ENCODE results near the gene RBM20. TPM values are rescaled to one million over a fixed set of nuclear protein-coding genes. Genes with fewer than 3 reads are reported as not detected.

The RBM20 gene
- polyA plus RNA-seq, 3 donors = not detected

DNA sequence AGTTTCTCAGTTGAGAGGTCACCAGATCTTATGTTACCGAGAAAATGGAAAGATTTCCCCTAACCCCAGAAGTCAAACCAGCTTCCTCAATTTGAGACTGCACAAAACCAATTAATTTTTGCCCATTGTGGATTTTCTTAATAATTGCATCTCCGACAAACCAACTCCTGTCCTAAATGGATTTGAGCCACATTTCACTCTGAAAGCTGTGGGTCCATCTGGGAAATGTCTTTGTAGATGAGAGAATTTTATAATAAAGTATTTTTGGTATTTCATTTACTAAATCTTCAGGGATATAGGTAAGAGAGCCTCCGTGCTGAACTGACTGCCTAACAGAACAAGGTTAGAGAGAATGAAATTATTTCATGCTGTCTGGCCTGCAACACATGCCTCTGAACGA is 127.9 kb downstream of the RBM20 start:
- peaks cover 0 to 2% (median 0%) of the 10 kb centered on the region in 7 donors for H3K9me3 Mint-ChIP-seq
- no peak overlapping the region for H3K27ac ChIP-seq (ENCODE audit: low read depth in 1 of 2, low read length in 2 of 2)
- H3K36me3 Mint-ChIP-seq = no peaks in the 10 kb centered on the region
- no peaks in the 10 kb centered on the region for H3K9me3 ChIP-seq (replicated peaks in 1 of 2; ENCODE audit: control insufficient read depth in 1 of 2, insufficient read depth in 1 of 2, low read length in 2 of 2)
- no peaks in the 10 kb centered on the region for H3K79me2 ChIP-seq (ENCODE audit: insufficient read depth, low read length)
- no peak overlapping the region for H3K4me2 ChIP-seq (replicated peaks; ENCODE audit: extremely low read depth, low read length, poor library complexity, severe bottlenecking)
- no peaks in the 10 kb centered on the region for H3K36me3 ChIP-seq (replicated peaks in 1 of 2; ENCODE audit: control insufficient read depth in 1 of 2, insufficient read depth in 2 of 2, low read length in 2 of 2)
- DNase-seq = no peak
- intact Hi-C loops (cut with micrococcal nuclease) = no loop called here
- 100% methylated on average over 2 of the region's 4 CpGs for WGBS (ENCODE audit: insufficient coverage)
- no peaks in the 10 kb centered on the region for H3K4me1 ChIP-seq (ENCODE audit: control insufficient read depth in 1 of 2, insufficient read depth in 2 of 2, low read length in 2 of 2)
- no peaks in the 10 kb centered on the region for H4K20me1 ChIP-seq (ENCODE audit: insufficient read depth, low read length)
- H3K27me3 Mint-ChIP-seq (ENCODE audit: low read depth in 3 of 3) = peaks cover 2 to 8% (median 3%) of the 10 kb centered on the region in 3 donors
- no peaks in the 10 kb centered on the region for H3K27me3 ChIP-seq (ENCODE audit: control insufficient read depth in 2 of 2, insufficient read depth in 2 of 2, low read length in 2 of 2)
- no peaks in the 10 kb centered on the region for H3K4me1 Mint-ChIP-seq
- TF ChIP-seq, protein P1, sequence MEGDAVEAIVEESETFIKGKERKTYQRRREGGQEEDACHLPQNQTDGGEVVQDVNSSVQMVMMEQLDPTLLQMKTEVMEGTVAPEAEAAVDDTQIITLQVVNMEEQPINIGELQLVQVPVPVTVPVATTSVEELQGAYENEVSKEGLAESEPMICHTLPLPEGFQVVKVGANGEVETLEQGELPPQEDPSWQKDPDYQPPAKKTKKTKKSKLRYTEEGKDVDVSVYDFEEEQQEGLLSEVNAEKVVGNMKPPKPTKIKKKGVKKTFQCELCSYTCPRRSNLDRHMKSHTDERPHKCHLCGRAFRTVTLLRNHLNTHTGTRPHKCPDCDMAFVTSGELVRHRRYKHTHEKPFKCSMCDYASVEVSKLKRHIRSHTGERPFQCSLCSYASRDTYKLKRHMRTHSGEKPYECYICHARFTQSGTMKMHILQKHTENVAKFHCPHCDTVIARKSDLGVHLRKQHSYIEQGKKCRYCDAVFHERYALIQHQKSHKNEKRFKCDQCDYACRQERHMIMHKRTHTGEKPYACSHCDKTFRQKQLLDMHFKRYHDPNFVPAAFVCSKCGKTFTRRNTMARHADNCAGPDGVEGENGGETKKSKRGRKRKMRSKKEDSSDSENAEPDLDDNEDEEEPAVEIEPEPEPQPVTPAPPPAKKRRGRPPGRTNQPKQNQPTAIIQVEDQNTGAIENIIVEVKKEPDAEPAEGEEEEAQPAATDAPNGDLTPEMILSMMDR (IDR thresholded peaks at IDR 0.05) = no peak
- H2AFZ ChIP-seq (ENCODE audit: insufficient read depth, low read depth, low read length, poor library complexity, severe bottlenecking) = no peak overlapping the region
- H3K9ac ChIP-seq (ENCODE audit: insufficient read depth, low read length, poor library complexity, severe bottlenecking) = no peak overlapping the region
- H3K27ac Mint-ChIP-seq = no peak overlapping the region
- no peak overlapping the region for H3K4me3 Mint-ChIP-seq
- H3K4me3 ChIP-seq (replicated peaks in 1 of 3; ENCODE audit: low read depth in 2 of 3, low read length in 3 of 3) = no peak overlapping the region

DNA sequence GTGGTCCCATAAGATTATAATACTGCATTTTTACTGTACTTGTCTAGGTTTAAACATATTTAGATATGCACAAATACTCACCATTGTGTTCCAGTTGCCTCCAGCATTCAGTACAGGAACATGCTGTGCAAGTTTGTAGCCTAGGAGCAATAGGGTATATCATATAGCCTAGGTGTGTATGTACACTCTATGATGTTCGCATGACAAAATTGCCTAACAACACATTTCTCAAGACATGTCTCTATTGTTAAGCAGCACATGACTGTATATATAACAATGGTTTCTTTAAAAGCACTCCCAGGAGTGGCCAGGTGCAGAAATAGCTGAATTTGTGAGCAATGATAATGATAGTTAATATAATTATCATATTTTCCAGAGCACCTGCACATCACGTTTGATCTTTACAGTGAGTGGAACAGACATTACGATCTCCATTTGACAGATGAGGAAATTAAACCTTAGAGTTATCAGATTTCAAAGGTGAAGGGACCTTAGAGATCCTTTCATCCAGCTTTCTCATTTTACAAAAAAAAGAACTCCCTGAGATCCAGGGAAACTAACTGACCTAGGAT is 128.4 kb downstream of the RBM20 start:
- DNase-seq = no peak
- H3K4me3 ChIP-seq (replicated peaks in 1 of 3; ENCODE audit: low read depth in 2 of 3, low read length in 3 of 3) = no peak overlapping the region
- H3K4me1 Mint-ChIP-seq = no peaks in the 10 kb centered on the region
- intact Hi-C loops (cut with micrococcal nuclease) = no loop called here
- no peak overlapping the region for H3K9ac ChIP-seq (ENCODE audit: insufficient read depth, low read length, poor library complexity, severe bottlenecking)
- peaks cover 0 to 2% (median 0%) of the 10 kb centered on the region in 7 donors for H3K9me3 Mint-ChIP-seq
- H3K27me3 Mint-ChIP-seq (ENCODE audit: low read depth in 3 of 3) = peaks cover 2 to 8% (median 3%) of the 10 kb centered on the region in 3 donors
- no peaks in the 10 kb centered on the region for H4K20me1 ChIP-seq (ENCODE audit: insufficient read depth, low read length)
- H3K4me2 ChIP-seq (replicated peaks; ENCODE audit: extremely low read depth, low read length, poor library complexity, severe bottlenecking) = no peak overlapping the region
- H3K27me3 ChIP-seq (ENCODE audit: control insufficient read depth in 2 of 2, insufficient read depth in 2 of 2, low read length in 2 of 2) = no peaks in the 10 kb centered on the region
- H2AFZ ChIP-seq (ENCODE audit: insufficient read depth, low read depth, low read length, poor library complexity, severe bottlenecking) = no peak overlapping the region
- no peaks in the 10 kb centered on the region for H3K36me3 Mint-ChIP-seq
- TF ChIP-seq, protein P1 (IDR thresholded peaks at IDR 0.05) = no peak
- no peak overlapping the region for H3K4me3 Mint-ChIP-seq
- no peaks in the 10 kb centered on the region for H3K36me3 ChIP-seq (replicated peaks in 1 of 2; ENCODE audit: control insufficient read depth in 1 of 2, insufficient read depth in 2 of 2, low read length in 2 of 2)
- no peaks in the 10 kb centered on the region for H3K9me3 ChIP-seq (replicated peaks in 1 of 2; ENCODE audit: control insufficient read depth in 1 of 2, insufficient read depth in 1 of 2, low read length in 2 of 2)
- H3K27ac Mint-ChIP-seq = no peak overlapping the region
- no peak overlapping the region for H3K27ac ChIP-seq (ENCODE audit: low read depth in 1 of 2, low read length in 2 of 2)
- H3K79me2 ChIP-seq (ENCODE audit: insufficient read depth, low read length) = no peaks in the 10 kb centered on the region
- H3K4me1 ChIP-seq (ENCODE audit: control insufficient read depth in 1 of 2, insufficient read depth in 2 of 2, low read length in 2 of 2) = no peaks in the 10 kb centered on the region
- no CpG with 5 or more reads among the region's 3 CpGs for WGBS (ENCODE audit: insufficient coverage)

Measured in CD14-positive monocyte (primary cell).